ENCODE data around the gene OSTF1.

The OSTF1 gene

GRCh38 chr9:75087824-75088645 is at the start of gene OSTF1, which contains the start of gene NMRK1:
OSTF1 (plus strand) TSS chr9:75088514; CDS start chr9:75088693, 179 bp downstream.
NMRK1 (minus strand) TSS chr9:75088155; CDS start chr9:75083115, 5,040 bp downstream.
- peak within 1 kb of the TSS; percentile 100 for H3K4me3 Mint-ChIP-seq
- no peaks in the 10 kb centered on the region for H3K36me3 Mint-ChIP-seq
- no peaks in the 10 kb centered on the region for H3K27me3 Mint-ChIP-seq
- H3K9me3 Mint-ChIP-seq (ENCODE audit: low read depth): no peaks in the 10 kb centered on the region
- H3K4me1 Mint-ChIP-seq (ENCODE audit: low read depth): peaks cover 78% of the 10 kb centered on the region
- H3K27ac Mint-ChIP-seq: peak within 1 kb of the TSS; percentile 95

DNA sequence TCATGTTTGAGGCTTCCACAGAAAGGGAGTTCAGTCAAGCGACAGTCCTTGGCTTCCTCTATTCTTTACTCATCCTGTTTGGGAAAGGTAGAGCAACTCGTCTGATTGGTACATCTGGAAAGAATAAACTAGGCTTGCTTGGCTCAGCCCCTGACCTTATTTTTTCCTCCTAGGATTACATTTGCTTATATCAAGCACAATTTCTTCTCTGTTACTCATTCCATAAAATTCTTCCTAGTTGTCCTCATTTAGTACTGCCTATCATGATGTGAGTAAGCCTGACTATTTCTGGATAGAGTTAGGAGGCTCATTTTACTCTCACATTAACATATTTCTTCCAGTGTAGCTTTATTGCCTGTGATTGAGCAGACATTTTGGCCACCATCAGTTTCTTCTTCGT is 49.3 kb upstream of the OSTF1 start:
- Mint-ChIP-seq H3K4me3 (no peak overlapping the region), H3K9me3 (ENCODE audit: low read depth) (no peaks in the 10 kb centered on the region), H3K36me3 (no peaks in the 10 kb centered on the region), H3K4me1 (ENCODE audit: low read depth) (no peaks in the 10 kb centered on the region), H3K27me3 (no peaks in the 10 kb centered on the region), H3K27ac (no peak overlapping the region)

DNA sequence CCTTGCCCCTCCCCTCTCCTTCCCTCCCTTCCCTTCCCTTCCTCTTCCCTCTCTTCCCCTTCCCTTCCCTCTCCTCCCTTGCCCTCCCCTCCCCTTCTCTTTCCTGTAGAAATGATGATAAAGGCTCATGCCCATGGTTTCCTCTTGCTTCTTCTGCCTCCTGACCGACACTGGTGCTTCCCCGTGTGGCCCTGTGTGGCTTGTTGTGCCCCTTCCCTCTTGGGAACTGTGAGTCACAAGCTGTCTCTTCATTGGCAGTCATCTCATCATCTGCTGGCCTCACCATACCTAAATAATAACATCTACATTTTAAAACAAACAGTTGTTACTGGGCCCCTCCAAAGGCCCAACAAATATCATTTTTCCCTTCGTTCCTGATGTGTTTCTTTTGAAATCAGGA is 48.5 kb upstream of the OSTF1 start:
- Mint-ChIP-seq H3K36me3 (no peaks in the 10 kb centered on the region), H3K9me3 (ENCODE audit: low read depth) (no peaks in the 10 kb centered on the region), H3K27ac (no peak overlapping the region), H3K4me1 (ENCODE audit: low read depth) (no peaks in the 10 kb centered on the region), H3K27me3 (no peaks in the 10 kb centered on the region), H3K4me3 (no peak overlapping the region)

GRCh38 chr9:75041041-75041440 is 47.3 kb upstream of the OSTF1 start:
- Mint-ChIP-seq H3K4me1 (ENCODE audit: low read depth) (no peaks in the 10 kb centered on the region), H3K27ac (no peak overlapping the region), H3K9me3 (ENCODE audit: low read depth) (no peaks in the 10 kb centered on the region), H3K36me3 (no peaks in the 10 kb centered on the region), H3K27me3 (no peaks in the 10 kb centered on the region), H3K4me3 (no peak overlapping the region)

- no peak overlapping the region for H3K4me3 Mint-ChIP-seq
- no peaks in the 10 kb centered on the region for H3K36me3 Mint-ChIP-seq
- no peaks in the 10 kb centered on the region for H3K4me1 Mint-ChIP-seq (ENCODE audit: low read depth)
- H3K9me3 Mint-ChIP-seq (ENCODE audit: low read depth): no peaks in the 10 kb centered on the region
- no peak overlapping the region for H3K27ac Mint-ChIP-seq
- H3K27me3 Mint-ChIP-seq: no peaks in the 10 kb centered on the region
These were observed 41.5 kb upstream of the OSTF1 start for GRCh38 chr9:75046725-75047345.

- no peak overlapping the region for H3K27ac Mint-ChIP-seq
- H3K4me3 Mint-ChIP-seq: no peak overlapping the region
- no peaks in the 10 kb centered on the region for H3K27me3 Mint-ChIP-seq
- no peaks in the 10 kb centered on the region for H3K4me1 Mint-ChIP-seq (ENCODE audit: low read depth)
- no peaks in the 10 kb centered on the region for H3K36me3 Mint-ChIP-seq
- no peaks in the 10 kb centered on the region for H3K9me3 Mint-ChIP-seq (ENCODE audit: low read depth)
These were observed 40.8 kb upstream of the OSTF1 start for GRCh38 chr9:75047506-75047905.

GRCh38 chr9:75051285-75051684 is 37.0 kb upstream of the OSTF1 start:
- no peaks in the 10 kb centered on the region for H3K4me1 Mint-ChIP-seq (ENCODE audit: low read depth)
- H3K36me3 Mint-ChIP-seq: no peaks in the 10 kb centered on the region
- no peak overlapping the region for H3K4me3 Mint-ChIP-seq
- no peak overlapping the region for H3K27ac Mint-ChIP-seq
- H3K9me3 Mint-ChIP-seq (ENCODE audit: low read depth): no peaks in the 10 kb centered on the region
- no peaks in the 10 kb centered on the region for H3K27me3 Mint-ChIP-seq

DNA sequence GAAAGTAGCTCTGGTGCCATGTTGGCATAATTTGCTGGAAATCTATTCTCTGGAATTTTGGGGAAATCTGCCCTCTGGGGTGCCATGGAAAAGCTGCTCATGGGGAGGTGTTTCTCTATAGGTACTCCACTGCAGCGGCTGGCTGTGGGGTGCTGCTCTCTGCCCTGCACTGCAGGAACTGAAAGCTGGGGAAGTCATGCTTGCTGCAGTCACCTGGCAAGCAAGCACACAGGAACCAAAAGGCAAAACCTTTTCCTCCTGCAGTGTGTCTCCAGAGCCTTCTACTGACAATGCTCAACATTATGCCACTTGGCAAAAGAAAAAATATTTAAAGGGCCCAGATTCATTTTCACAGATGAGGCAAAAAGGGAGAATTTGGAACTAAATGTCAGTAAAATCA is 34.4 kb upstream of the OSTF1 start:
- H3K4me3 Mint-ChIP-seq: no peak overlapping the region
- no peaks in the 10 kb centered on the region for H3K36me3 Mint-ChIP-seq
- no peaks in the 10 kb centered on the region for H3K27me3 Mint-ChIP-seq
- H3K4me1 Mint-ChIP-seq (ENCODE audit: low read depth): no peaks in the 10 kb centered on the region
- no peak overlapping the region for H3K27ac Mint-ChIP-seq
- no peaks in the 10 kb centered on the region for H3K9me3 Mint-ChIP-seq (ENCODE audit: low read depth)

GRCh38 chr9:75054368-75055001 is 33.8 kb upstream of the OSTF1 start:
- H3K4me1 Mint-ChIP-seq (ENCODE audit: low read depth): no peaks in the 10 kb centered on the region
- H3K27me3 Mint-ChIP-seq: no peaks in the 10 kb centered on the region
- no peak overlapping the region for H3K4me3 Mint-ChIP-seq
- H3K27ac Mint-ChIP-seq: no peak overlapping the region
- H3K9me3 Mint-ChIP-seq (ENCODE audit: low read depth): no peaks in the 10 kb centered on the region
- H3K36me3 Mint-ChIP-seq: no peaks in the 10 kb centered on the region

GRCh38 chr9:75061169-75061568 is 27.1 kb upstream of the OSTF1 start:
- Mint-ChIP-seq H3K36me3 (peaks cover 5% of the 10 kb centered on the region), H3K9me3 (ENCODE audit: low read depth) (no peaks in the 10 kb centered on the region), H3K27me3 (no peaks in the 10 kb centered on the region), H3K4me1 (ENCODE audit: low read depth) (peaks cover 2% of the 10 kb centered on the region), H3K27ac (no peak overlapping the region), H3K4me3 (no peak overlapping the region)

DNA sequence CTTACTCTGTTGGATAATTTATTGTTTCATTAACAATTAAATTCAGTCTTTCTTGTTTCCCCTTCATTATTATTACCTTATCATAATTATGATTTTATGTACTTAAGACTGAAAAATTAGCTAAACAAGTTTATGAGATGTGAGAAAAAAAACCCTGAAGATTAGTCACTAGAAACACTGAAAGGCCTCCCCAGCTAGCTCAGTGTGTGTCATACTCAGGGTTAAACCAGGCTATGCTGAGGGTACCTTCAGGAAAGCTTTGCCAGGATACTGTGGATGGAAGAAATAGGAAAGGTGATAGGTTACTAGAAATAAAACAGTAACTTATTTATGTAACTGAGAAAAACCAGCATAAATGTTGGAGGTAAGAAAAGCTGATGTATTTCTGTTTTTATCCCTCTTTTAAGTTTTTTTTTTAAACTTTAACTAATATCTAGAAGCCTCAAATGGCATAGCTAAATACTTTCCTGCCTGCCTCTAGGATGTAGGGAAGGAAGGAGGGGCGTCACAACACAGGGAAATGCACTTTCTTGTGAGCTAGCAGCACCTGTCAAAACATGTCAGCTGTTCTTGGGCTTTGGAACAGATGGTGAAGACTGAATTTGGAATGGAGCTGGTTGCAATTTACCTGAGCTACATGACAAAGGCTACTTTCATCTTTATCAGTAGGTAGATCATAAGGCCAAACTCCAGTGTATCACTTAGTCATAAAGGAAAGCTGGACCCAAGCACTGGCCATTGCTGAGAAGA is 24.6 kb upstream of the OSTF1 start:
- Mint-ChIP-seq H3K9me3 (ENCODE audit: low read depth) (no peaks in the 10 kb centered on the region), H3K4me1 (ENCODE audit: low read depth) (peaks cover 3% of the 10 kb centered on the region), H3K27me3 (no peaks in the 10 kb centered on the region), H3K27ac (peak overlapping the region; percentile 76), H3K36me3 (peaks cover 13% of the 10 kb centered on the region), H3K4me3 (no peak overlapping the region)

GRCh38 chr9:75064307-75065025 is 23.8 kb upstream of the OSTF1 start:
- H3K36me3 Mint-ChIP-seq: peaks cover 15% of the 10 kb centered on the region
- H3K27me3 Mint-ChIP-seq: no peaks in the 10 kb centered on the region
- H3K27ac Mint-ChIP-seq: peak overlapping the region; percentile 11
- peaks cover 9% of the 10 kb centered on the region for H3K4me1 Mint-ChIP-seq (ENCODE audit: low read depth)
- no peak overlapping the region for H3K4me3 Mint-ChIP-seq
- H3K9me3 Mint-ChIP-seq (ENCODE audit: low read depth): no peaks in the 10 kb centered on the region

DNA sequence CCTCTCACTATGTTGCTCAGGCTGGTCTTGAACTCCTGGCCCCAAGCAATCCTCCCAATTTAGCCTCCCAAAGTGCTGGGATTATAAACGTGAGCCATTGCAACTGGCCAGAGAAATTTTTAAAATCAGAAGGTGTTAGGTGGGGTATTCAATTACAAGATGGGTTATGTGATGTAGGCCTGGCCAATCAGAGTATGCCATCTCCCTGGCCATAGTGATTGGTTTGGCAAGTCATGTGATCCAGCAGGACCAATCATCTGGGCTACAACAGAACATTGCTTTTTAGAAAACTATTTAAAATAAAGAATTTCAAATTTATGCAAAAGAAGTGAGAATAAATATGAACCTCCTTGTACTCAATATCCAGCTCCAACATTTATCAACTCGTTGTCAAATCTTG is 22.8 kb upstream of the OSTF1 start:
- Mint-ChIP-seq H3K36me3 (peaks cover 12% of the 10 kb centered on the region), H3K27me3 (no peaks in the 10 kb centered on the region), H3K4me3 (no peak overlapping the region), H3K4me1 (ENCODE audit: low read depth) (peaks cover 17% of the 10 kb centered on the region), H3K9me3 (ENCODE audit: low read depth) (no peaks in the 10 kb centered on the region), H3K27ac (no peak overlapping the region)

DNA sequence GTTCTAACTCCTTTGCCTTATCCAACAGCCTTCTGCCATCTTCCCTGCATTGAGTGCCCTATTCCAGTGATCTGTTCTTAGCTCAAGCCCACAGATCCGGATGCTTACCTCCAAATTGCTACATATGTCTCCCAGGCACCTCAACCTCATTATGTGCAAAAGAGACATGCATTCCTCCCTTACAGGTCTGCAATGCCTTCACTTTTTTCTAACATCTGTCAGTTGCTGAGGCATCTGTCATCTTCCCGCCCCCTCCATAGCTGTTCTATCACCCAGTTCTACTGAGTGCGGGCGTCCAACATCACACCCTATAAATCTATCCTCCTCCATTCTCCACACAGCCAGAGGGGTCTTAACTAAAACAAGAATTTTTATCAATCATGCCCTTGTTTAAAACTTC is 20.4 kb upstream of the OSTF1 start:
- no peak overlapping the region for H3K27ac Mint-ChIP-seq
- no peak overlapping the region for H3K4me3 Mint-ChIP-seq
- no peaks in the 10 kb centered on the region for H3K27me3 Mint-ChIP-seq
- H3K4me1 Mint-ChIP-seq (ENCODE audit: low read depth): peaks cover 32% of the 10 kb centered on the region
- H3K36me3 Mint-ChIP-seq: peaks cover 12% of the 10 kb centered on the region
- no peaks in the 10 kb centered on the region for H3K9me3 Mint-ChIP-seq (ENCODE audit: low read depth)

All from activated naive CD8-positive, alpha-beta T cell (primary cell).